H1 (cell line): ENCODE measurements around the gene PRSS38.

Experiments
- BCL11A ChIP-seq, 2 experiments: IDR thresholded peaks; one replicate each; pipeline ENCODE4 v1.6.1; 2011; ENCODE audit warnings: low read depth in 2 of 2, low read length in 2 of 2, mild to moderate bottlenecking in 2 of 2
- CBX5 ChIP-seq: fragments of 300-800, 300-1000 bp; sonication (generic); IDR thresholded peaks from 2 replicates; pipeline ENCODE4 v1.7.1; 2016; ENCODE audit warnings: antibody characterized with exemption, low read length, low read depth
- CTBP2 ChIP-seq: IDR thresholded peaks from 2 replicates; pipeline ENCODE4 v1.7.0; 2011; ENCODE audit warnings: borderline replicate concordance, mild to moderate bottlenecking, moderate library complexity, mixed read lengths, low read length; ENCODE audit not compliant: insufficient read depth, insufficient read length
- CTCF ChIP-seq, 3 experiments: IDR thresholded peaks; 1 replicate in 2 of 3; 2 replicates in 1 of 3; pipeline versions ENCODE4 v1.5.1 to v1.6.1; 2011; ENCODE audit warnings: low read length in 3 of 3, mild to moderate bottlenecking in 3 of 3, inconsistent platforms in 2 of 3, low read depth in 1 of 3, moderate library complexity in 1 of 3; ENCODE audit not compliant: insufficient read depth in 1 of 3; ENCODE audit errors: control extremely low read depth in 1 of 3
- EZH2 ChIP-seq: fragments of 200-600 bp; sonication (generic); IDR thresholded peaks from 2 replicates; pipeline ENCODE4 v1.7.1; 2012; ENCODE audit warnings: low read depth, mild to moderate bottlenecking, moderate library complexity, low read length, inconsistent platforms; ENCODE audit not compliant: severe bottlenecking
- GABPA ChIP-seq: IDR thresholded peaks from 2 replicates; pipeline ENCODE4 v1.6.1; 2011; ENCODE audit warnings: mild to moderate bottlenecking, low read length, moderate library complexity, borderline replicate concordance; ENCODE audit not compliant: insufficient read depth
- NRF1 ChIP-seq: IDR thresholded peaks from 2 replicates; pipeline ENCODE4 v1.6.1; 2011; ENCODE audit warnings: mild to moderate bottlenecking, low read depth, low read length, improper control_type of control experiment
- USF2 ChIP-seq: IDR thresholded peaks from 2 replicates; pipeline ENCODE4 v1.6.1; 2011; ENCODE audit warnings: low read length, improper control_type of control experiment

GRCh38 chr1:227888404-227889046, 73.0 kb downstream of the PRSS38 start:
- TF ChIP-seq CBX5 (no peak), CTBP2 (no peak), GABPA (no peak), CTCF (IDR thresholded peaks at IDR 0.05; ENCODE audit: control extremely low read depth in 1 of 3, insufficient read depth in 1 of 3, low read depth in 1 of 3, low read length in 3 of 3) (no peak), BCL11A (IDR thresholded peaks at IDR 0.05; ENCODE audit: low read depth in 2 of 2, low read length in 2 of 2) (no peak), USF2 (no peak), EZH2 (no peak), NRF1 (no peak)
